GM12892 (cell line): ENCODE data around the gene VRTN.

Experiments used
- POLR2A ChIP-seq: IDR thresholded peaks from 2 replicates; pipeline ENCODE4 v1.6.1; 2011; ENCODE audit warnings: low read depth, low read length, control low read depth
- POLR2AphosphoS5 ChIP-seq: IDR thresholded peaks from 2 replicates; pipeline ENCODE4 v1.6.1; 2011; ENCODE audit warnings: low read depth, low read length, control low read depth

DNA sequence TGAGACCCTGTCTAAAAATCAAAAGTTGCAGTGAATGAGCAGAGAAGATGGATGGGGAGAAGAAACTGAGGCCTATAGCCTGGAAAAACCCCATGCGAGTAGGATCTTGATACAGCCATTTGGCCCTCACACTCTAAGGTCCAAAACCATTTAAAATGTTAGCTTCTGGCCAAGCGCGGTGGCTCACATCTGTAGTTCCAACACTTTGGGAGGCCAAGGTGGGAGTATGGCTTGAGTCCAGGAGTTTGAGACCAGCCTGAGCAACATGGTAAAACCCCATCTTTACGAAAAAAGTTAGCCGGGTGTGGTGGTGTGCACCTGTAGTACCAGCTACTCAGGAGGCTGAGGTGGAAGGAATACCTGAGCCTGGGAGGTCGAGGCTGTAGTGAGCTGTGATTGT, 19.8 kb downstream of the VRTN start:
- TF ChIP-seq POLR2AphosphoS5 (no peak), POLR2A (no peak)
